ENCODE results near the gene AMH. TPM values are rescaled to one million over a fixed set of nuclear protein-coding genes. Genes with fewer than 3 reads are reported as not detected.

AMH gene
- total RNA-seq, 1 donor from 2014 or later = not detected

- DNase-seq = no peak
Measured at GRCh38 chr19:2221250-2221831, 27.8 kb upstream of the AMH start.

- no peak for DNase-seq
Measured at GRCh38 chr19:2221918-2222317, 27.2 kb upstream of the AMH start.

- DNase-seq = no peak
Measured at GRCh38 chr19:2223391-2223790, 25.7 kb upstream of the AMH start.

- no peak for DNase-seq
Measured at GRCh38 chr19:2223959-2224358, 25.2 kb upstream of the AMH start.

GRCh38 chr19:2224754-2225349, 24.3 kb upstream of the AMH start:
- no peak for DNase-seq

- DNase-seq = no peak
Measured at GRCh38 chr19:2225415-2226050, 23.6 kb upstream of the AMH start.

- no peak for DNase-seq
Measured at GRCh38 chr19:2226051-2226839, 22.9 kb upstream of the AMH start.

- DNase-seq = no peak
Measured at GRCh38 chr19:2226840-2227360, 22.2 kb upstream of the AMH start.

- no peak for DNase-seq
Measured at GRCh38 chr19:2227415-2228156, 21.5 kb upstream of the AMH start.

- no peak for DNase-seq
Measured at GRCh38 chr19:2228157-2229030, 20.7 kb upstream of the AMH start.

GRCh38 chr19:2229103-2230032, 19.8 kb upstream of the AMH start:
- no peak for DNase-seq

GRCh38 chr19:2230033-2230531, 19.0 kb upstream of the AMH start:
- DNase-seq = no peak

GRCh38 chr19:2230807-2231533, 18.2 kb upstream of the AMH start:
- DNase-seq = no peak

- no peak for DNase-seq
Measured at GRCh38 chr19:2231621-2232221, 17.4 kb upstream of the AMH start.

GRCh38 chr19:2232286-2233151, 16.6 kb upstream of the AMH start:
- DNase-seq = no peak

GRCh38 chr19:2233601-2234280, 15.4 kb upstream of the AMH start:
- no peak for DNase-seq

- DNase-seq = no peak
Measured at GRCh38 chr19:2234996-2235380, 14.1 kb upstream of the AMH start.
